RWPE2 (cell line): Measurements from ENCODE around the gene LMNA.

Experiments used
- ATAC-seq: fragments of 200-7000 bp; cut with Tn5 transposase; 3 replicates; pipeline ENCODE4 v1.9.1; 2021; ENCODE audit warnings: low read depth
- DNase-seq: peaks from one replicate; pipeline ENCODE4 v3.0.0-alpha.2; 2020; ENCODE audit warnings: low spot score
- H3K27ac ChIP-seq: fragments of 450-650 bp; 2 replicates; pipeline ENCODE4 v1.5.1; 2017; ENCODE audit warnings: mild to moderate bottlenecking; ENCODE audit not compliant: poor library complexity, severe bottlenecking
- H3K27me3 ChIP-seq: fragments of 250-450 bp; sonication (Bioruptor Pico); 2 replicates; pipeline ENCODE4 v1.5.1; 2021; ENCODE audit warnings: mild to moderate bottlenecking, moderate library complexity; ENCODE audit not compliant: insufficient read depth, poor library complexity, severe bottlenecking
- H3K36me3 ChIP-seq: fragments of 250-450 bp; sonication (Bioruptor Pico); 2 replicates; pipeline ENCODE4 v1.5.1; 2020; ENCODE audit warnings: low read depth, mild to moderate bottlenecking, moderate library complexity
- H3K4me1 ChIP-seq: fragments of 250-450 bp; sonication (Bioruptor Pico); 2 replicates; pipeline ENCODE4 v1.5.1; 2021; ENCODE audit warnings: mild to moderate bottlenecking, moderate library complexity; ENCODE audit not compliant: insufficient read depth, poor library complexity, severe bottlenecking
- H3K4me3 ChIP-seq: fragments of 250-450 bp; sonication (Bioruptor Pico); 2 replicates; pipeline ENCODE4 v1.5.1; 2021; ENCODE audit warnings: mild to moderate bottlenecking, moderate library complexity; ENCODE audit not compliant: severe bottlenecking
- H3K9me3 ChIP-seq: fragments of 250-450 bp; sonication (Bioruptor Pico); 2 replicates; pipeline ENCODE4 v1.5.1; 2021; ENCODE audit warnings: mild to moderate bottlenecking, moderate library complexity; ENCODE audit not compliant: severe bottlenecking
- TF ChIP-seq, protein P1 (sequence below): fragments of 450-650 bp; IDR thresholded peaks from one replicate; pipeline ENCODE4 v1.5.1; 2017; ENCODE audit warnings: mild to moderate bottlenecking, moderate library complexity; ENCODE audit not compliant: poor library complexity, severe bottlenecking

LMNA gene

DNA sequence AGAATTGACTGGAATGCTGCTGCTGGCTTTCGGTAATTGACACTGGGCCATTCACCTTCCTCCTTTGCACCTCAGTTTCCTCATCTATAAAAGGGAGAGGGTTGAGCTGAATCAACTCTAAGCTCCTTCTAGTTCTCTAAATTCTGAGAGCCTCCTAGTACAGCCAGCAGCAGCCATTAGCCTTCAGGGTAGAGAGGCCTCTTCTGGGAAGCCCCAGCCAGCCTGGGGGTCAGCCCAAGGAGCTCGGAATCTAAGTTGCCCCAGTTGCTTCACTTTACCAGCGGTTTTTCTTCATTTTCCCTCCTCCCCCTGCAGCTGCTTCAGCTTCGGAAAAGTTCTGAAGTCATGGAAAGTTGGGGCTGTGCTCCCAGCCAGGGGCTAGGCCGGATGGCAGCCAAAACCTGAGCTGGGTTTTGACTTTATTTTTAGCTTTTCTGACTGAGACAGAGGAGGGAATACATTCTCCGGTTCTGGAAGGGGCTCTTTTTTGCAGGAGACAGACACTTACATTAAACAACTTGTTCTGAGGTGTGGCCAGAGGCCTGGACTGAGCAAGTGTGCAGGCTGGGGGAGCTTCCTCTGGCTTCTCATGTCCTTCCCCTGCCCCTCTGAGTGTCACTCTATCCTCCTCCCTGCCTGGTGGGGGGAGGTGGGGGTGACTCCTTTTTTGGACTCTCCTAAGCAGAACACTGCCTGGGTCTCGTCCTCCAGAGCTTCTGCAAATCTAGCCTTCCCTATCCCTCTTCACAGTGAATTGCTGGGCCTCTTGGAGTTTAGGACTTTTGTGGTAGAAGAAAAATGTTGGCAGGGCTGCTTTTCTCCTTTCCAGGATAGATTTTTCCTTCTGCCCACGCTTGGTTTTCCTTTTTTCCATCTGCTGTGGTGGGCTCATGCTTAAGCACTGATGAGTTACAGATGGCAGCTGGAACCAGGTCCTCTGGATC is 14.4 kb downstream of the LMNA start:
- H3K4me1 ChIP-seq, result peaks cover 61% of the 10 kb centered on the region
- H3K4me3 ChIP-seq, result no peak overlapping the region
- no peak for ATAC-seq

DNA sequence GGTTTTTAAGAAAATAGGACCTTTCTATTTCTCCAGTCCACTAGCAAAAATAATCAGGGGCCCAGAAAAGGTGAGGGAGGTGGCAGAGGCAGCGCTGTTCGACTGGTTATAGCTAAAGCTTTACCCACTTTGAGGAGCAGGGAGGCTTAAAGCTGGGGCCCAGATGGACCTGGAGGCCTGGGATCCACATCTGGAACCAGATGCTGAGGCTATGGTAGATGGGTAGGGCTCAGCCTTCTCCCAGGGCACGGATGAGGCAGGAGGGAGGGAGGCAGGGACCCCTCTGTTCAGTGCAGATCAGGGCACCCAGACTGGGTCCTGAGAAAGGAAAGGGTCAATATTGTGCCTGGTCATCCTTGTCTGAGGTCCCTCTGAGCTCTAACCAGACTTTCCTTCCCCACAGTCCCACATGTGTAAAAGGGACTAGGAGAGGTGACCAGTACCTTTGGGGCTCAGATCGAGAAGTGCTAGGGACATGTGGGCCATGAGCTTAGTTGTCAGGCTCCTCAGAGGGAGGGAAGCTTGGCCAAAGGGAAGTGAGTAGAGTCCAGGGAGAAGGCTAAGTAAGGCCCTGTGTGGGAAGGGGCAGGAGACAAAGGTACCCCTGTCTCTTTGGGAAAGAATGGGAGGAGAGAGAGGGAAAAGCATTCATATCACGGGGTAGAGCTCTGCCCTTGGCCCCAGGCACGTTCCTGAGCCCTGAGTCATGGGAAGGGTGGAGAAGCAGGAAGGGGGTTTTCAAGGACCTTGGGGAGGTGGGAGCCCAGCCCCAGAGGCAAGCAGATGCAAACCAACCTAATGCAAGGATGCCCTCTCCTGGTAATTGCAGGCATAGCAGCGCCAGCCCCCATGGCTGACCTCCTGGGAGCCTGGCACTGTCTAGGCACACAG is 15.4 kb downstream of the LMNA start:
- Histone ChIP-seq H3K4me3 (no peak overlapping the region), H3K36me3 (peaks cover 74% of the 10 kb centered on the region), H3K27me3 (no peaks in the 10 kb centered on the region), H3K9me3 (no peaks in the 10 kb centered on the region), H3K27ac (peak overlapping the region; percentile 99), H3K4me1 (peaks cover 51% of the 10 kb centered on the region)
- ATAC-seq, result peak; percentile 62
- peak; percentile 98 for DNase-seq
- TF ChIP-seq, protein P1, sequence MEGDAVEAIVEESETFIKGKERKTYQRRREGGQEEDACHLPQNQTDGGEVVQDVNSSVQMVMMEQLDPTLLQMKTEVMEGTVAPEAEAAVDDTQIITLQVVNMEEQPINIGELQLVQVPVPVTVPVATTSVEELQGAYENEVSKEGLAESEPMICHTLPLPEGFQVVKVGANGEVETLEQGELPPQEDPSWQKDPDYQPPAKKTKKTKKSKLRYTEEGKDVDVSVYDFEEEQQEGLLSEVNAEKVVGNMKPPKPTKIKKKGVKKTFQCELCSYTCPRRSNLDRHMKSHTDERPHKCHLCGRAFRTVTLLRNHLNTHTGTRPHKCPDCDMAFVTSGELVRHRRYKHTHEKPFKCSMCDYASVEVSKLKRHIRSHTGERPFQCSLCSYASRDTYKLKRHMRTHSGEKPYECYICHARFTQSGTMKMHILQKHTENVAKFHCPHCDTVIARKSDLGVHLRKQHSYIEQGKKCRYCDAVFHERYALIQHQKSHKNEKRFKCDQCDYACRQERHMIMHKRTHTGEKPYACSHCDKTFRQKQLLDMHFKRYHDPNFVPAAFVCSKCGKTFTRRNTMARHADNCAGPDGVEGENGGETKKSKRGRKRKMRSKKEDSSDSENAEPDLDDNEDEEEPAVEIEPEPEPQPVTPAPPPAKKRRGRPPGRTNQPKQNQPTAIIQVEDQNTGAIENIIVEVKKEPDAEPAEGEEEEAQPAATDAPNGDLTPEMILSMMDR, result peak; percentile 96

More for the DNA sequence above, 14.4 kb downstream of the LMNA start:
- no peak for DNase-seq
- Histone ChIP-seq H3K27ac (peak overlapping the region; percentile 99), H3K9me3 (no peaks in the 10 kb centered on the region), H3K36me3 (peaks cover 74% of the 10 kb centered on the region), H3K27me3 (no peaks in the 10 kb centered on the region)
- TF ChIP-seq, protein P1, result no peak

DNA sequence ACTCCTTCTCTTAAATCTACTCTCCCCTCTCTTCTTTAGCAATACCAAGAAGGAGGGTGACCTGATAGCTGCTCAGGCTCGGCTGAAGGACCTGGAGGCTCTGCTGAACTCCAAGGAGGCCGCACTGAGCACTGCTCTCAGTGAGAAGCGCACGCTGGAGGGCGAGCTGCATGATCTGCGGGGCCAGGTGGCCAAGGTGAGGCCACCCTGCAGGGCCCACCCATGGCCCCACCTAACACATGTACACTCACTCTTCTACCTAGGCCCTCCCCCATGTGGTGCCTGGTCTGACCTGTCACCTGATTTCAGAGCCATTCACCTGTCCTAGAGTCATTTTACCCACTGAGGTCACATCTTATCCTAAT is 16.0 kb downstream of the LMNA start:
- ATAC-seq (no peak), DNase-seq (no peak)
- Histone ChIP-seq H3K27ac (peak overlapping the region; percentile 99), H3K4me1 (peaks cover 45% of the 10 kb centered on the region), H3K27me3 (no peaks in the 10 kb centered on the region), H3K9me3 (no peaks in the 10 kb centered on the region), H3K4me3 (no peak overlapping the region), H3K36me3 (peaks cover 74% of the 10 kb centered on the region)
- TF ChIP-seq, protein P1, result peak; percentile 81

DNA sequence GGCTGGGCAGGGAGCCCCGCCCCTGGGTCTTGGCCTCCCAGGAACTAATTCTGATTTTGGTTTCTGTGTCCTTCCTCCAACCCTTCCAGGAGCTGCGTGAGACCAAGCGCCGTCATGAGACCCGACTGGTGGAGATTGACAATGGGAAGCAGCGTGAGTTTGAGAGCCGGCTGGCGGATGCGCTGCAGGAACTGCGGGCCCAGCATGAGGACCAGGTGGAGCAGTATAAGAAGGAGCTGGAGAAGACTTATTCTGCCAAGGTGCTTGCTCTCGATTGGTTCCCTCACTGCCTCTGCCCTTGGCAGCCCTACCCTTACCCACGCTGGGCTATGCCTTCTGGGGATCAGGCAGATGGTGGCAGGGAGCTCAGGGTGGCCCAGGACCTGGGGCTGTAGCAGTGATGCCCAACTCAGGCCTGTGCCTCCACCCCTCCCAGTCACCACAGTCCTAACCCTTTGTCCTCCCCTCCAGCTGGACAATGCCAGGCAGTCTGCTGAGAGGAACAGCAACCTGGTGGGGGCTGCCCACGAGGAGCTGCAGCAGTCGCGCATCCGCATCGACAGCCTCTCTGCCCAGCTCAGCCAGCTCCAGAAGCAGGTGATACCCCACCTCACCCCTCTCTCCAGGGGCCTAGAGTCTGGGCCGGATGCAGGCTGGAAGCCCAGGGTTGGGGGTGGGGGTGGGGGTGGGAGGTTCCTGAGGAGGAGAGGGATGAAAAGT is 20.4 kb downstream of the LMNA start:
- Histone ChIP-seq H3K27ac (no peak overlapping the region), H3K4me1 (peaks cover 7% of the 10 kb centered on the region), H3K4me3 (no peak overlapping the region), H3K36me3 (peaks cover 87% of the 10 kb centered on the region), H3K27me3 (no peaks in the 10 kb centered on the region), H3K9me3 (no peaks in the 10 kb centered on the region)
- ATAC-seq, result no peak
- DNase-seq, result no peak
- TF ChIP-seq, protein P1, result no peak
